Mesendoderm (in vitro differentiated cells): ENCODE data around the gene ZNF441.
"Not testable (repeated sequence)": the region's sequence is repeated elsewhere in the genome, so short reads cannot be mapped to it uniquely, and the experiment has no call there.

Experiments
- DNase-seq: peaks from one replicate; pipeline ENCODE4 v3.0.0; 2013
- H2AK5ac ChIP-seq: 2 replicates; pipeline ENCODE4 v1.6.1; 2013; ENCODE audit warnings: low read length, inconsistent platforms
- H2BK120ac ChIP-seq: 2 replicates; pipeline ENCODE4 v1.6.1; 2013; ENCODE audit warnings: low read depth, mild to moderate bottlenecking, low read length, moderate library complexity, mixed read lengths
- H2BK15ac ChIP-seq: replicated peaks from 2 replicates; pipeline ENCODE4 v1.6.1; 2013; ENCODE audit warnings: low read depth, mild to moderate bottlenecking, moderate library complexity
- H2BK5ac ChIP-seq: 2 replicates; pipeline ENCODE4 v1.6.1; 2013; ENCODE audit warnings: low read length, inconsistent platforms
- H3K18ac ChIP-seq: 2 replicates; pipeline ENCODE4 v1.6.1; 2013; ENCODE audit warnings: mild to moderate bottlenecking, low read length, mixed read lengths
- H3K23ac ChIP-seq: one replicate; pipeline ENCODE4 v1.6.1; 2013; ENCODE audit warnings: low read length
- H3K27ac ChIP-seq: 2 replicates; pipeline ENCODE4 v1.5.1; 2013; ENCODE audit warnings: low read depth, mild to moderate bottlenecking, inconsistent platforms, low read length, moderate library complexity
- H3K27me3 ChIP-seq: 2 replicates; pipeline ENCODE4 v1.6.1; 2013; ENCODE audit warnings: low read length, control low read depth, mild to moderate bottlenecking, inconsistent platforms; ENCODE audit not compliant: insufficient read depth, poor library complexity
- H3K36me3 ChIP-seq: 2 replicates; pipeline ENCODE4 v1.6.1; 2013; ENCODE audit warnings: low read length, inconsistent platforms; ENCODE audit not compliant: control insufficient read depth, insufficient read depth
- H3K4ac ChIP-seq: one replicate; pipeline ENCODE4 v1.6.1; 2013; ENCODE audit warnings: low read depth, mild to moderate bottlenecking, low read length, moderate library complexity
- H3K4me1 ChIP-seq: 2 replicates; pipeline ENCODE4 v1.6.1; 2013; ENCODE audit warnings: low read depth, low read length, inconsistent platforms; ENCODE audit not compliant: control insufficient read depth
- H3K4me2 ChIP-seq: 2 replicates; pipeline ENCODE4 v1.6.1; 2013; ENCODE audit warnings: low read length
- H3K4me3 ChIP-seq: 2 replicates; pipeline ENCODE4 v1.5.1; 2013; ENCODE audit warnings: mild to moderate bottlenecking, low read length
- H3K56ac ChIP-seq: one replicate; pipeline ENCODE4 v1.6.1; 2013; ENCODE audit warnings: low read length
- H3K79me1 ChIP-seq: 2 replicates; pipeline ENCODE4 v1.6.1; 2013; ENCODE audit warnings: low read length, inconsistent platforms
- H3K79me2 ChIP-seq: 2 replicates; pipeline ENCODE4 v1.6.1; 2013; ENCODE audit warnings: mild to moderate bottlenecking, low read length; ENCODE audit not compliant: control insufficient read depth, insufficient read depth
- H3K9ac ChIP-seq: 2 replicates; pipeline ENCODE4 v1.6.1; 2013; ENCODE audit warnings: low read length, inconsistent platforms
- H4K5ac ChIP-seq: one replicate; pipeline ENCODE4 v1.6.1; 2013; ENCODE audit warnings: low read length
- H4K8ac ChIP-seq: one replicate; pipeline ENCODE4 v1.6.1; 2013; ENCODE audit warnings: low read depth, mild to moderate bottlenecking, control low read depth, low read length, moderate library complexity
- WGBS: extraction: QIAGEN DNeasy Blood & Tissue Kit; methylation state at CpG from one replicate; pipeline ENCODE4 v1.1.7; 2013; ENCODE audit warnings: low lambda C conversion rate, missing lambda C conversion rate; ENCODE audit not compliant: insufficient coverage; ENCODE audit errors: extremely low coverage; 5-methylcytosine and 5-hydroxymethylcytosine counted together

The ZNF441 gene

DNA sequence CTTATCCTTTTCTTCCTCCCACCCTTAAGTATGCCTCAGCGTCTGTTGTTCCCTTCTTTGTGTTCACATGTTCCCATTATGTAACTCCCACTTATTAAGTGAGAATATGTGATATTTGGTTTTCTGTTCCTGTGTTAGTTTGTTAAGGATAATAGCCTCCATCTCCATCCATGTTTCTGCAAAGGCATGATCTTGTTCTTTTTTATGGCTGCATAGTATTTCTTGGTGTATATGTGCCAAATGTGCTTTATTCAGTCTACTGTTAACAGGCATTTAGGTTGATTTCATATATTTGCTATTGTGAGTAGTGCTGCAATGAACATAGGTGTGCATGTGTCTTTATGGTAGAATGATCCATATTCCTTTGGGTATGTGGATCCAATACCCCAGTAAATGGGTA, 3.2 kb upstream of the ZNF441 start:
- Histone ChIP-seq H3K56ac (no peak overlapping the region), H3K23ac (no peak overlapping the region), H3K79me2 (no peaks in the 10 kb centered on the region), H3K36me3 (no peaks in the 10 kb centered on the region), H3K4me1 (no peaks in the 10 kb centered on the region), H4K5ac (no peak overlapping the region), H3K27ac (no peak overlapping the region), H3K4ac (no peak overlapping the region), H2BK120ac (no peak overlapping the region), H3K18ac (no peak overlapping the region), H3K27me3 (peaks cover 2% of the 10 kb centered on the region), H3K4me3 (no peak overlapping the region), H2BK5ac (no peak overlapping the region), H3K79me1 (no peaks in the 10 kb centered on the region), H4K8ac (no peak overlapping the region), H2BK15ac (no peak overlapping the region), H3K4me2 (no peak overlapping the region), H2AK5ac (no peak overlapping the region), H3K9ac (no peak overlapping the region)
- no CpG with 5 or more reads among the region's 1 CpG for WGBS
- DNase-seq: no peak

GRCh38 chr19:11767633-11768133, 883 bp downstream of the ZNF441 start:
- H3K18ac ChIP-seq: no peak overlapping the region
- H3K4me3 ChIP-seq: no peak overlapping the region
- H3K27ac ChIP-seq: no peak overlapping the region
- H3K4ac ChIP-seq: no peak overlapping the region
- peaks cover 2% of the 10 kb centered on the region for H3K27me3 ChIP-seq
- no peak overlapping the region for H3K23ac ChIP-seq
- H2AK5ac ChIP-seq: no peak overlapping the region
- no peaks in the 10 kb centered on the region for H3K36me3 ChIP-seq
- H3K4me2 ChIP-seq: no peak overlapping the region
- no peaks in the 10 kb centered on the region for H3K4me1 ChIP-seq
- no peaks in the 10 kb centered on the region for H3K79me1 ChIP-seq
- peak overlapping the region; percentile 79 for H3K56ac ChIP-seq
- DNase-seq: peak; percentile 6
- no peak overlapping the region for H4K8ac ChIP-seq
- H3K9ac ChIP-seq: peak overlapping the region; percentile 34
- H4K5ac ChIP-seq: no peak overlapping the region
- no peak overlapping the region for H2BK120ac ChIP-seq
- H3K79me2 ChIP-seq: no peaks in the 10 kb centered on the region
- no peak overlapping the region for H2BK15ac ChIP-seq
- no CpG with 5 or more reads among the region's 20 CpGs for WGBS
- no peak overlapping the region for H2BK5ac ChIP-seq

DNA sequence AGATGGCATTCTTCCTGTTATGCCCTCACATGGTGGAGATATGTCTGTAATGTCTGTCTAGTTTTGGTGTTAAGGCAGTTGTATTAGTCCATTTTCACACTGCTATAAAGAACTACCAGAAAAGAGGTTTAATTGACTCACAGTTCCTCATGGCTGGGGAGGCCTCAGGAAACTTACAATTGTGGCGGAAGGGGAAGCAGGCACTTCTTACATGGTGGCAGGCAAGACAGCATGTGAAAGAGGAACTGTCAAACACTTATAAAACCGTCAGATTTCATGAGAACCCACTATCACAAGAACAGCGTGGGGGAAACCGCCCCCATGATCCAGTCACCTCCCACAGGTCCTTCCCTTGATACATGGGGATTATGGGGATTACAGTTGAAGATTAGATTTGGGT, 3.2 kb downstream of the ZNF441 start:
- no peak for DNase-seq
- Histone ChIP-seq H3K79me2 (no peaks in the 10 kb centered on the region), H3K79me1 (no peaks in the 10 kb centered on the region), H3K4me3 (no peak overlapping the region), H2AK5ac (no peak overlapping the region), H3K4me1 (no peaks in the 10 kb centered on the region), H3K27ac (no peak overlapping the region), H2BK15ac (no peak overlapping the region), H3K4me2 (no peak overlapping the region), H3K18ac (no peak overlapping the region), H2BK120ac (no peak overlapping the region), H3K23ac (no peak overlapping the region), H3K56ac (no peak overlapping the region), H3K36me3 (no peaks in the 10 kb centered on the region), H4K8ac (no peak overlapping the region), H3K9ac (no peak overlapping the region), H3K4ac (no peak overlapping the region), H3K27me3 (peaks cover 2% of the 10 kb centered on the region), H4K5ac (no peak overlapping the region), H2BK5ac (no peak overlapping the region)
- no CpG with 5 or more reads among the region's 4 CpGs for WGBS

DNA sequence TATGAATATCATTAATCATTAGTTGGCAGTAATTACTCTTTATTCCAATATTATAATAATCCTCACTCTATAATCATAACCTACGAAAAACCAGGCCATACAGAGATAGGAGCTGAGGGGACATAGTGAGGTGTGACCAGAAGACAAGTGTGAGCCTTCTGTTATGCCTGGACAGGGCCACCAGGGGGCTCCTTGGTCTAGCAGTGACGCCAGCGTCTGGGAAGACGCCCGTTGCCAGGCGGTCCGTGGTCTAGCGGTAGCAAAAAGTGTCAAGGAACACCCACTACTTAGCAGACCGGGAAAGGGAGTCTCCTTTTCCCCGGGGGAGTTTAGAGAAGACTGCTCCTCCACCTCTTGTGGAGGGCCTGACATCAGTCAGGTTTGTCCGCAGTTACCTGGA, 4.7 kb downstream of the ZNF441 start:
- H3K9ac ChIP-seq, H3K27ac ChIP-seq, H2BK15ac ChIP-seq, H3K4me1 ChIP-seq, H3K4me3 ChIP-seq, H3K79me2 ChIP-seq, H3K27me3 ChIP-seq, H3K56ac ChIP-seq, H2BK120ac ChIP-seq, H4K5ac ChIP-seq, H3K4ac ChIP-seq, H3K79me1 ChIP-seq, H2AK5ac ChIP-seq, H3K18ac ChIP-seq, H3K23ac ChIP-seq, H3K36me3 ChIP-seq, H3K4me2 ChIP-seq, H2BK5ac ChIP-seq, H4K8ac ChIP-seq: not testable (repeated sequence)
- DNase-seq: peak; percentile 43
- WGBS: no CpG with 5 or more reads among the region's 11 CpGs

DNA sequence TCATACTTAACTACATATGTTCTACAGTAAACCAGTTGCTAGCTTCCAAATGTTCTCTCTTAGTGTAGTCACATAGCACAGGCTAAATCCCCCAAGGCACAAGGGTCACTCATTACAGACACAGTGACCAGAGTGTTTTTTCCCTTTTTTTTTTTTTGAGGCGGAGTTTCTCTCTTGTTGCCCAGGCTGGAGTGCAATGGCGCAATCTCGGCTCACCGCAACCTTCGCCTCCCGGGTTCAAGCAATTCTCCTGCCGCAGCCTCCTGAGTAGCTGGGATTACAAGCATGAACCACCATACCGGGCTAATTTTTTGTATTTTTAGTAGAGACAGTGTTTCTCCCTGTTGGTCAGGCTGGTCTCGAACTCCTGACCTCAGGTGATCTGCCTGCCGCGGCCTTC, 9.9 kb downstream of the ZNF441 start:
- H3K4me1 ChIP-seq, H3K79me1 ChIP-seq, H4K5ac ChIP-seq, H3K27me3 ChIP-seq, H3K4me2 ChIP-seq, H3K9ac ChIP-seq, H3K56ac ChIP-seq, H2BK5ac ChIP-seq, H3K4me3 ChIP-seq, H3K23ac ChIP-seq, H3K79me2 ChIP-seq, H3K36me3 ChIP-seq, H4K8ac ChIP-seq, DNase-seq, H3K4ac ChIP-seq, H3K18ac ChIP-seq, H2BK120ac ChIP-seq, H2AK5ac ChIP-seq, H2BK15ac ChIP-seq, H3K27ac ChIP-seq: not testable (repeated sequence)
- no CpG with 5 or more reads among the region's 11 CpGs for WGBS

- H3K4me3 ChIP-seq: no peak overlapping the region
- DNase-seq: peak; percentile 2
- no peak overlapping the region for H2BK5ac ChIP-seq
- H2BK120ac ChIP-seq: no peak overlapping the region
- H3K9ac ChIP-seq: no peak overlapping the region
- H3K23ac ChIP-seq: no peak overlapping the region
- H3K18ac ChIP-seq: no peak overlapping the region
- no peaks in the 10 kb centered on the region for H3K79me1 ChIP-seq
- no peaks in the 10 kb centered on the region for H3K36me3 ChIP-seq
- H3K27me3 ChIP-seq: no peaks in the 10 kb centered on the region
- H3K56ac ChIP-seq: no peak overlapping the region
- no peaks in the 10 kb centered on the region for H3K4me1 ChIP-seq
- H2BK15ac ChIP-seq: no peak overlapping the region
- no peak overlapping the region for H4K5ac ChIP-seq
- no peak overlapping the region for H3K27ac ChIP-seq
- no peak overlapping the region for H3K4me2 ChIP-seq
- WGBS: no CpG with 5 or more reads among the region's 7 CpGs
- H3K4ac ChIP-seq: no peak overlapping the region
- H3K79me2 ChIP-seq: no peaks in the 10 kb centered on the region
- H2AK5ac ChIP-seq: no peak overlapping the region
- no peak overlapping the region for H4K8ac ChIP-seq
Observed at GRCh38 chr19:11780431-11781020, 13.7 kb downstream of the ZNF441 start.
